ENCODE data around the gene PPFIA3.

PPFIA3 gene

DNA sequence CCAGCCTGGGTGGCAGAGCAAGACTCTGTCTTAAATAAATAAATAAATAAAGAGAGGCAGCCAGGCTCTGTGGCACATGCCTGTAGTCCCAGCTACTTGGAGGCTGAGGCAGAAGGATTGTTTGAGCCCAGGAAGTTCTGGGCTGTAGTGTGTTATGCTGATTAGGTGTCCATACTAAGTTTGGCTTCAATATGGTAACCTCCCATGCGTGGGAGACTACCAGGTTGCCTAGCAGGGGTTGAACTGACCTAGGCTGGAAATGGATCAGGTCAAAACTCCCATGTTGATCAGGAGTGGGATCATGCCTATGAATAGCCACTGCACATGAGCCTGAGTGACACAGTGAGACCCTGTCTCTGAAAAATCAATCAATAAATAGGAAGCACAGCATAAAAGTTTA, 38.1 kb upstream of the PPFIA3 start:
- Histone ChIP-seq H3K27ac (ENCODE audit: low read length) (no peak overlapping the region), H3K27me3 (replicated peaks; ENCODE audit: insufficient read depth, low read length) (no peaks in the 10 kb centered on the region), H3K9me3 (replicated peaks; ENCODE audit: insufficient read depth, low read length) (no peaks in the 10 kb centered on the region), H3K9me2 (replicated peaks; ENCODE audit: insufficient read depth, low read length) (no peaks in the 10 kb centered on the region), H3K79me2 (ENCODE audit: low read length) (peaks cover 10% of the 10 kb centered on the region), H3K9ac (ENCODE audit: low read length) (no peak overlapping the region), H3K4me2 (ENCODE audit: low read depth, low read length) (no peak overlapping the region), H3K4me1 (ENCODE audit: low read length) (no peaks in the 10 kb centered on the region), H3K4me3 (ENCODE audit: low read length) (no peak overlapping the region), H3F3A (ENCODE audit: insufficient read depth, low read length) (no peaks in the 10 kb centered on the region), H3K36me3 (replicated peaks; ENCODE audit: insufficient read depth, low read length) (no peaks in the 10 kb centered on the region), H4K20me1 (ENCODE audit: insufficient read depth, low read length) (peaks cover 3% of the 10 kb centered on the region; the same call in 1 of the 2 replicates), H2AFZ (ENCODE audit: low read length) (no peak overlapping the region)
- no peak for TF ChIP-seq EZH2 (optimal IDR thresholded peaks at IDR 0.05; ENCODE audit: low read depth, low read length)
- TF ChIP-seq, protein P1, sequence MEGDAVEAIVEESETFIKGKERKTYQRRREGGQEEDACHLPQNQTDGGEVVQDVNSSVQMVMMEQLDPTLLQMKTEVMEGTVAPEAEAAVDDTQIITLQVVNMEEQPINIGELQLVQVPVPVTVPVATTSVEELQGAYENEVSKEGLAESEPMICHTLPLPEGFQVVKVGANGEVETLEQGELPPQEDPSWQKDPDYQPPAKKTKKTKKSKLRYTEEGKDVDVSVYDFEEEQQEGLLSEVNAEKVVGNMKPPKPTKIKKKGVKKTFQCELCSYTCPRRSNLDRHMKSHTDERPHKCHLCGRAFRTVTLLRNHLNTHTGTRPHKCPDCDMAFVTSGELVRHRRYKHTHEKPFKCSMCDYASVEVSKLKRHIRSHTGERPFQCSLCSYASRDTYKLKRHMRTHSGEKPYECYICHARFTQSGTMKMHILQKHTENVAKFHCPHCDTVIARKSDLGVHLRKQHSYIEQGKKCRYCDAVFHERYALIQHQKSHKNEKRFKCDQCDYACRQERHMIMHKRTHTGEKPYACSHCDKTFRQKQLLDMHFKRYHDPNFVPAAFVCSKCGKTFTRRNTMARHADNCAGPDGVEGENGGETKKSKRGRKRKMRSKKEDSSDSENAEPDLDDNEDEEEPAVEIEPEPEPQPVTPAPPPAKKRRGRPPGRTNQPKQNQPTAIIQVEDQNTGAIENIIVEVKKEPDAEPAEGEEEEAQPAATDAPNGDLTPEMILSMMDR (IDR thresholded peaks at IDR 0.05; ENCODE audit: low read length), result no peak
- TF ChIP-seq EZH2phosphoT487 (IDR thresholded peaks at IDR 0.05; ENCODE audit: low read length), result no peak
- DNase-seq, result no peak

DNA sequence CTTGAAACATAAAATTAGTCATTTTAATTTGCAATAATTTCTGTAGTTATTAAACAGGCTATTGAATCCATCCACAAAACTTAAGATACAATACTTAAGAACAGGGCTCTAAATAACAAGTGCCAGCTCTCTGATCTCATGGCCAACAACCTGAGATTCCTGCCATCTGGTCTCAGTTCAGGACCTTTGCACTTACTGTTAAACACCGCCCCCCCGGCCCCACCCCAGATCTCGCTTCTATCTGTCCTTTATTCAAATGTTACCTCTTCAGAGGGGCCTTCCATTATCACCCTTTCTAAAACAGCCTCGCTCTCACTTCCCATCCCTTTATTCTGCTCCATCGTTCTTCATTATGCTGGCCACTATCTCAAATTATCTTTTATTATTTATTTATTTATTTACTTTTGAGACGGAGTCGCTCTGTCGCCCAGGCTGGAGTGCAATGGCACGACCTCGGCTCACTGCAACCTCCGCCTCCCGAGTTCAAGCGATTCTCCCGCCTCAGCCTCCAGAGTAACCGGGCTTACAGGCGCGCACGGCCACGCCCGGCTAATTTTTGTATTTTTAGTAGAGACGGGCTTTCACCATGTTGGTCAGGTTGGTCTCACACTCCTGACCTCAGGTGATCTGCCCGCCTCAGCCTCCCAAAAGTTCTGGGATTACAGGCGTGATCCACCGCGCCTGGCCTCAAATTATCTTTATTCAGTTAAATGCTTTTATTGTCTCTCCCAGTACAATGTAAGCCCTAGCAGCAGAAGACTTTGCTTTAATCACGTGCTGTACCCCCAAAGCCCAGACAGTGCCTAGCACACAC, 34.9 kb upstream of the PPFIA3 start:
- Histone ChIP-seq H3K9ac (ENCODE audit: low read length) (peak overlapping the region; percentile 91; the same call in 1 of the 2 replicates), H4K20me1 (ENCODE audit: insufficient read depth, low read length) (peaks cover 25% of the 10 kb centered on the region)

DNA sequence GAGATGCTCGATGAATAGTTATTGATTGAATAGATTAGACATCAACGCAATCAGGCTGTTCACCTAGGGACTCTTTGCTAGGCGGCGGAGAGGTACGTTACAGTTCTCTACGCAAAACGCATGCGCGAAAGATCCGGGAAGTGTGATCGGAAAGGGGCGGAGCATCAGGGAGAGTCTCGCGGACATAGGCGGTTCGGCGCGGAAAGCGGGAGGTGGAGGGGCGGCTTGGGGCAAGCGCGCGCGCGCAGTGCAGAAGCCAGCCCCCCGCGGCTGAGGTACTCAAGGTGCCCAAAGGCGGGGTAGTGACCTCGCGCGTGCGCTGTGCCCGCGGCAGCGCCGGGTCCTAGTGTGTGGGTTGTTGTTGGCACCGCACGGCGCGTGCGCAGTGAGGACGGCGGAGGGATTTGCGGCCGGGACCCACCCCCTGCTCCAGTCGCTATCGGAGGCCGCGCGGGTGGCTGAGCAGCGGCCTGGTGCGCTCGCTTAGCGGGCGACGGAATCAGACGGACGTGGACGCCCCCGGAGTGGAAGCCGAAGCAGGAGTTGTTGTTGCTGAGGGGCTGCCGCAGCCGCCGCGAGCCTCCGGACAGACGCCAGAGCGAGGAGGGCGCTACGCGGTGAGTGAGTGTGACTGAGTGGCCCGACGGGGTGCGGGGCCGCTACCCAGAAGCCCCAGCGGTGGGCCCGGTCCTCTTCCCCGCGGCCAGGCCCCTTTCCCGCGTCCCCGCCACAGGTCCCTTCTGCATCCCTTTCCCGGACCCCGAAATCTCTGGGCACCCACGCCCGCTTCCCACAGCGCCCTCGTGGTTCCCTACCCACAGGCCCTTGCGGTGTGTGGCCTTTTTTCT, 34.1 kb upstream of the PPFIA3 start, which contains the start of gene SNRNP70:
Gene SNRNP70 (plus strand): TSS at position 432 of the 848 bp plus-strand sequence. CDS start 964 bp downstream, outside the sequence.
- DNase-seq, result peak; percentile 99
- Histone ChIP-seq H3F3A (ENCODE audit: insufficient read depth, low read length) (no peaks in the 10 kb centered on the region), H3K9me2 (replicated peaks; ENCODE audit: insufficient read depth, low read length) (no peaks in the 10 kb centered on the region), H3K9ac (ENCODE audit: low read length) (peak within 1 kb of the TSS; percentile 91), H3K4me1 (ENCODE audit: low read length) (peaks cover 12% of the 10 kb centered on the region), H3K36me3 (replicated peaks; ENCODE audit: insufficient read depth, low read length) (peaks cover 3% of the 10 kb centered on the region; the same call in 1 of the 2 replicates), H3K27me3 (replicated peaks; ENCODE audit: insufficient read depth, low read length) (no peaks in the 10 kb centered on the region), H3K4me3 (ENCODE audit: low read length) (peak within 1 kb of the TSS; percentile 96), H4K20me1 (ENCODE audit: insufficient read depth, low read length) (peaks cover 29% of the 10 kb centered on the region), H3K4me2 (ENCODE audit: low read depth, low read length) (peak within 1 kb of the TSS; percentile 99), H3K27ac (ENCODE audit: low read length) (peak within 1 kb of the TSS; percentile 61; the same call in 1 of the 2 replicates), H3K79me2 (ENCODE audit: low read length) (peaks cover 48% of the 10 kb centered on the region), H2AFZ (ENCODE audit: low read length) (peak within 1 kb of the TSS; percentile 99), H3K9me3 (replicated peaks; ENCODE audit: insufficient read depth, low read length) (no peaks in the 10 kb centered on the region)
- TF ChIP-seq EZH2 (optimal IDR thresholded peaks at IDR 0.05; ENCODE audit: low read depth, low read length), result no peak
- TF ChIP-seq, protein P1 (IDR thresholded peaks at IDR 0.05; ENCODE audit: low read length), result no peak
- TF ChIP-seq EZH2phosphoT487 (IDR thresholded peaks at IDR 0.05; ENCODE audit: low read length), result no peak

More for the DNA sequence above, 34.9 kb upstream of the PPFIA3 start:
- H3K79me2 ChIP-seq (ENCODE audit: low read length), result peaks cover 40% of the 10 kb centered on the region
- DNase-seq, result no peak
- TF ChIP-seq, protein P1 (IDR thresholded peaks at IDR 0.05; ENCODE audit: low read length), result no peak
- no peak for TF ChIP-seq EZH2 (optimal IDR thresholded peaks at IDR 0.05; ENCODE audit: low read depth, low read length)
- no peak for TF ChIP-seq EZH2phosphoT487 (IDR thresholded peaks at IDR 0.05; ENCODE audit: low read length)
- no peaks in the 10 kb centered on the region for H3F3A ChIP-seq (ENCODE audit: insufficient read depth, low read length)
- peaks cover 3% of the 10 kb centered on the region; the same call in 1 of the 2 replicates for H3K36me3 ChIP-seq (replicated peaks; ENCODE audit: insufficient read depth, low read length)
- peak overlapping the region; percentile 99 for H2AFZ ChIP-seq (ENCODE audit: low read length)
- no peaks in the 10 kb centered on the region for H3K27me3 ChIP-seq (replicated peaks; ENCODE audit: insufficient read depth, low read length)
- H3K4me3 ChIP-seq (ENCODE audit: low read length), result peak overlapping the region; percentile 96
- H3K9me3 ChIP-seq (replicated peaks; ENCODE audit: insufficient read depth, low read length), result no peaks in the 10 kb centered on the region
- H3K9me2 ChIP-seq (replicated peaks; ENCODE audit: insufficient read depth, low read length), result no peaks in the 10 kb centered on the region
- peak overlapping the region; percentile 61; the same call in 1 of the 2 replicates for H3K27ac ChIP-seq (ENCODE audit: low read length)
- H3K4me2 ChIP-seq (ENCODE audit: low read depth, low read length), result peak overlapping the region; percentile 97
- H3K4me1 ChIP-seq (ENCODE audit: low read length), result peaks cover 12% of the 10 kb centered on the region
